ENCODE results near the gene C17orf67. TPM values are rescaled to one million over a fixed set of nuclear protein-coding genes. Genes with fewer than 3 reads are reported as not detected.

The C17orf67 gene
- total and polyA plus RNA-seq, 2 of the 13 experiments (the other 11 are each of a cell fraction or from before 2014, with no cell fraction given), result 0.41 to 0.86 TPM

DNA sequence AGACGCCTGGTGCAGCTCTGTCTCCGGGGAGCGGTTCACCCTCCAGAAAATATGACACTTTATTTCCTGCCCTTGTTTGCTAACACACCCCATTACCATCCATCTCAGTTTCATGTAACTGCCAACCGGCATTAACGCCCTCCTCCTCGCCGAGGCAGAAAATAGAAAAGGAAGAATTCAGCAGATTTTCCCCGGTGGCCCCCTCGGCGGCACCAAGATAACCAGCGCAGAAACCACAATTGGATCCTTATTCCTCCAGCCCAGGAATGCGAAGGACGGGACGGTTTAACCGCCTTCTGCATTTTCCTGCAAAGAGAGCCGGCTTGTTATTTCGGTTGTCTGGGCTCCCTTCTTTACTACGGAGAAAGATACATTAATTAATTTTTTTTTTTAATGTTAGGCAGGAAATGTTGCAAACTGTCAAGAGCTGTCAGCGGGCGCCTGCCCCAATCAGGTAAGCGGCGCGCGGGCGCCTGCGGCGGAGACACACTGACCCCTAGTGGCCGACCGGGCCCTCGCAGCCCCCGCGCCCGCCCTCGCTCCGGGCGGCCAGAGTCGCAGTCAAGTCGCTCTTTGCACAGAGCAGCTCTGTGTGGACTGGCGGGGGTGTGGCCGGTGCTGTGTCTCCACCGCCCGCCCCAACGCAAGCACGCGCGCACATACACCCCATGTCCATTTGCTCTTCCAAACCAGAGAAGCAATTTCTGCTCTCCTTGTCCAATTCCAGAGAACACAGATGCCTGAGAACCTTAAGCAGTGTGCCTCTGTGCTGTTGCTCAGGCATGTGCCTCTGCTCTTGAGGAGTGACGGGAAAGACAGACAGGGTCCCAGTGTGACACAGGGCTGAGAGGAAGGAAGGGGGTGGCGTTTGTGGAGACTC lies 53.6 kb downstream of the C17orf67 start (continued):
- TF ChIP-seq, protein P1, sequence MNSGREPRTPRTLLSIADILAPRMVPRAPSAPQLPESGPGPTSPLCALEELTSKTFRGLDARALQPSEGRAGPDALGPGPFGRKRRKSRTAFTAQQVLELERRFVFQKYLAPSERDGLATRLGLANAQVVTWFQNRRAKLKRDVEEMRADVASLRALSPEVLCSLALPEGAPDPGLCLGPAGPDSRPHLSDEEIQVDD (CRISPR knock-in tag; IDR thresholded peaks at IDR 0.05; ENCODE audit: borderline replicate concordance), result no peak
- TF ChIP-seq SNAPC2 (CRISPR knock-in tag; IDR thresholded peaks at IDR 0.05) (0 out of 2 replicates have a peak, but pooled peaks have one; percentile 33), RXRB (CRISPR knock-in tag; IDR thresholded peaks at IDR 0.05; ENCODE audit: borderline replicate concordance) (peak; percentile 62; the same call in 1 of the 2 replicates), MEF2D (CRISPR knock-in tag; IDR thresholded peaks at IDR 0.05) (no peak), MEIS2 (CRISPR knock-in tag; IDR thresholded peaks at IDR 0.05) (peak; percentile 85), ZFP41 (CRISPR knock-in tag; IDR thresholded peaks at IDR 0.05; ENCODE audit: borderline replicate concordance) (no peak), ZNF296 (CRISPR knock-in tag; conservative IDR thresholded peaks at IDR 0.05) (no peak), CHD4 (IDR thresholded peaks at IDR 0.05; ENCODE audit: borderline replicate concordance, low read length) (no peak), NR2F1 (CRISPR knock-in tag; IDR thresholded peaks at IDR 0.05) (no peak), TBP (CRISPR knock-in tag; IDR thresholded peaks at IDR 0.05) (no peak), ZNF570 (CRISPR knock-in tag; IDR thresholded peaks at IDR 0.05; ENCODE audit: borderline replicate concordance) (no peak), GATAD1 (CRISPR knock-in tag; IDR thresholded peaks at IDR 0.05) (peak; percentile 61; the same call in 1 of the 2 replicates), TMF1 (CRISPR knock-in tag; IDR thresholded peaks at IDR 0.05; ENCODE audit: low read depth) (no peak), ZNF713 (CRISPR knock-in tag; IDR thresholded peaks at IDR 0.05) (no peak)
- TF ChIP-seq, protein P2, sequence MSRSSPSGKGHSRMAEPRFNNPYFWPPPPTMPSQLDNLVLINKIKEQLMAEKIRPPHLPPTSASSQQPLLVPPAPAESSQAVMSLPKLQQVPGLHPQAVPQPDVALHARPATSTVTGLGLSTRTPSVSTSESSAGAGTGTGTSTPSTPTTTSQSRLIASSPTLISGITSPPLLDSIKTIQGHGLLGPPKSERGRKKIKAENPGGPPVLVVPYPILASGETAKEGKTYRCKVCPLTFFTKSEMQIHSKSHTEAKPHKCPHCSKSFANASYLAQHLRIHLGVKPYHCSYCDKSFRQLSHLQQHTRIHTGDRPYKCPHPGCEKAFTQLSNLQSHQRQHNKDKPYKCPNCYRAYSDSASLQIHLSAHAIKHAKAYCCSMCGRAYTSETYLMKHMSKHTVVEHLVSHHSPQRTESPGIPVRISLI (CRISPR knock-in tag; IDR thresholded peaks at IDR 0.05; ENCODE audit: borderline replicate concordance), result no peak
- TF ChIP-seq, protein P3, sequence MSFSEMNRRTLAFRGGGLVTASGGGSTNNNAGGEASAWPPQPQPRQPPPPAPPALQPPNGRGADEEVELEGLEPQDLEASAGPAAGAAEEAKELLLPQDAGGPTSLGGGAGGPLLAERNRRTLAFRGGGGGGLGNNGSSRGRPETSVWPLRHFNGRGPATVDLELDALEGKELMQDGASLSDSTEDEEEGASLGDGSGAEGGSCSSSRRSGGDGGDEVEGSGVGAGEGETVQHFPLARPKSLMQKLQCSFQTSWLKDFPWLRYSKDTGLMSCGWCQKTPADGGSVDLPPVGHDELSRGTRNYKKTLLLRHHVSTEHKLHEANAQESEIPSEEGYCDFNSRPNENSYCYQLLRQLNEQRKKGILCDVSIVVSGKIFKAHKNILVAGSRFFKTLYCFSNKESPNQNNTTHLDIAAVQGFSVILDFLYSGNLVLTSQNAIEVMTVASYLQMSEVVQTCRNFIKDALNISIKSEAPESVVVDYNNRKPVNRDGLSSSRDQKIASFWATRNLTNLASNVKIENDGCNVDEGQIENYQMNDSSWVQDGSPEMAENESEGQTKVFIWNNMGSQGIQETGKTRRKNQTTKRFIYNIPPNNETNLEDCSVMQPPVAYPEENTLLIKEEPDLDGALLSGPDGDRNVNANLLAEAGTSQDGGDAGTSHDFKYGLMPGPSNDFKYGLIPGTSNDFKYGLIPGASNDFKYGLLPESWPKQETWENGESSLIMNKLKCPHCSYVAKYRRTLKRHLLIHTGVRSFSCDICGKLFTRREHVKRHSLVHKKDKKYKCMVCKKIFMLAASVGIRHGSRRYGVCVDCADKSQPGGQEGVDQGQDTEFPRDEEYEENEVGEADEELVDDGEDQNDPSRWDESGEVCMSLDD (CRISPR knock-in tag; IDR thresholded peaks at IDR 0.05; ENCODE audit: borderline replicate concordance), result no peak
- TF ChIP-seq, protein P4, sequence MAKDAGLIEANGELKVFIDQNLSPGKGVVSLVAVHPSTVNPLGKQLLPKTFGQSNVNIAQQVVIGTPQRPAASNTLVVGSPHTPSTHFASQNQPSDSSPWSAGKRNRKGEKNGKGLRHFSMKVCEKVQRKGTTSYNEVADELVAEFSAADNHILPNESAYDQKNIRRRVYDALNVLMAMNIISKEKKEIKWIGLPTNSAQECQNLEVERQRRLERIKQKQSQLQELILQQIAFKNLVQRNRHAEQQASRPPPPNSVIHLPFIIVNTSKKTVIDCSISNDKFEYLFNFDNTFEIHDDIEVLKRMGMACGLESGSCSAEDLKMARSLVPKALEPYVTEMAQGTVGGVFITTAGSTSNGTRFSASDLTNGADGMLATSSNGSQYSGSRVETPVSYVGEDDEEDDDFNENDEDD (CRISPR knock-in tag; IDR thresholded peaks at IDR 0.05; ENCODE audit: borderline replicate concordance), result peak; percentile 64; the same call in 1 of the 2 replicates
- TF ChIP-seq, protein P5, sequence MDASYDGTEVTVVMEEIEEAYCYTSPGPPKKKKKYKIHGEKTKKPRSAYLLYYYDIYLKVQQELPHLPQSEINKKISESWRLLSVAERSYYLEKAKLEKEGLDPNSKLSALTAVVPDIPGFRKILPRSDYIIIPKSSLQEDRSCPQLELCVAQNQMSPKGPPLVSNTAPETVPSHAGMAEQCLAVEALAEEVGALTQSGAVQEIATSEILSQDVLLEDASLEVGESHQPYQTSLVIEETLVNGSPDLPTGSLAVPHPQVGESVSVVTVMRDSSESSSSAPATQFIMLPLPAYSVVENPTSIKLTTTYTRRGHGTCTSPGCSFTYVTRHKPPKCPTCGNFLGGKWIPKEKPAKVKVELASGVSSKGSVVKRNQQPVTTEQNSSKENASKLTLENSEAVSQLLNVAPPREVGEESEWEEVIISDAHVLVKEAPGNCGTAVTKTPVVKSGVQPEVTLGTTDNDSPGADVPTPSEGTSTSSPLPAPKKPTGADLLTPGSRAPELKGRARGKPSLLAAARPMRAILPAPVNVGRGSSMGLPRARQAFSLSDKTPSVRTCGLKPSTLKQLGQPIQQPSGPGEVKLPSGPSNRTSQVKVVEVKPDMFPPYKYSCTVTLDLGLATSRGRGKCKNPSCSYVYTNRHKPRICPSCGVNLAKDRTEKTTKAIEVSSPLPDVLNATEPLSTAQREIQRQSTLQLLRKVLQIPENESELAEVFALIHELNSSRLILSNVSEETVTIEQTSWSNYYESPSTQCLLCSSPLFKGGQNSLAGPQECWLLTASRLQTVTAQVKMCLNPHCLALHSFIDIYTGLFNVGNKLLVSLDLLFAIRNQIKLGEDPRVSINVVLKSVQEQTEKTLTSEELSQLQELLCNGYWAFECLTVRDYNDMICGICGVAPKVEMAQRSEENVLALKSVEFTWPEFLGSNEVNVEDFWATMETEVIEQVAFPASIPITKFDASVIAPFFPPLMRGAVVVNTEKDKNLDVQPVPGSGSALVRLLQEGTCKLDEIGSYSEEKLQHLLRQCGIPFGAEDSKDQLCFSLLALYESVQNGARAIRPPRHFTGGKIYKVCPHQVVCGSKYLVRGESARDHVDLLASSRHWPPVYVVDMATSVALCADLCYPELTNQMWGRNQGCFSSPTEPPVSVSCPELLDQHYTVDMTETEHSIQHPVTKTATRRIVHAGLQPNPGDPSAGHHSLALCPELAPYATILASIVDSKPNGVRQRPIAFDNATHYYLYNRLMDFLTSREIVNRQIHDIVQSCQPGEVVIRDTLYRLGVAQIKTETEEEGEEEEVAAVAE (CRISPR knock-in tag; IDR thresholded peaks at IDR 0.05; ENCODE audit: borderline replicate concordance), result no peak
